MCF 10A (cell line): ENCODE data around the gene CHIT1. TPM values are rescaled to one million over a fixed set of nuclear protein-coding genes. Genes with fewer than 3 reads are reported as not detected.

ENCODE experiments used
- BruUV-seq: library from RNA; stranded (reverse); fragments of 400-500 nt; replicated peaks from 2 replicates; lab custom pipeline; 2021; lab: Mats Ljungman, UMichigan
- CTCF ChIA-PET: fragments of 300-600 bp; sonication (Branson Sonifier 250); formaldehyde crosslinking; extraction: SDS; loops from one replicate; lab custom pipeline; 2021; ENCODE audit warnings: antibody characterized with exemption, inconsistent platforms; lab: Yijun Ruan, JAX
- POLR2A ChIA-PET: fragments of 300-600, 350-650 bp; sonication (Branson Sonifier 250); formaldehyde crosslinking; extraction: SDS; loops from one replicate; lab custom pipeline; 2020; ENCODE audit warnings: antibody characterized with exemption, inconsistent platforms; lab: Yijun Ruan, JAX
- DNase-seq: peaks from one replicate; pipeline ENCODE4 v3.0.0-alpha.2; 2018; ENCODE audit not compliant: unreplicated experiment
- H3K27ac Mint-ChIP-seq: one replicate; pipeline ENCODE4 v1.8.0; 2022; ENCODE audit warnings: mild to moderate bottlenecking, low read depth, mixed read lengths; ENCODE audit not compliant: unreplicated experiment
- H3K27me3 Mint-ChIP-seq: one replicate; pipeline ENCODE4 v1.8.0; 2022; ENCODE audit warnings: mixed read lengths; ENCODE audit not compliant: insufficient read depth, unreplicated experiment
- H3K36me3 Mint-ChIP-seq: one replicate; pipeline ENCODE4 v1.8.0; 2022; ENCODE audit warnings: mild to moderate bottlenecking, moderate library complexity, mixed read lengths; ENCODE audit not compliant: insufficient read depth, unreplicated experiment
- H3K4me1 Mint-ChIP-seq: one replicate; pipeline ENCODE4 v1.8.0; 2022; ENCODE audit warnings: mixed read lengths; ENCODE audit not compliant: insufficient read depth, unreplicated experiment
- H3K4me3 Mint-ChIP-seq: one replicate; pipeline ENCODE4 v1.8.0; 2022; ENCODE audit warnings: mild to moderate bottlenecking, moderate library complexity, mixed read lengths; ENCODE audit not compliant: unreplicated experiment
- H3K9me3 Mint-ChIP-seq: one replicate; pipeline ENCODE4 v1.8.0; 2022; ENCODE audit warnings: mixed read lengths; ENCODE audit not compliant: unreplicated experiment
- intact Hi-C: fragments of 100-400 bp; cut with micrococcal nuclease; formaldehyde crosslinking; loops from 2 replicates; pipeline ENCODE4 v1.14.1; 2022
- total RNA-seq: library from RNA; stranded (reverse); gene quantifications from 2 replicates; pipeline ENCODE4 v1.2.3, GENCODE V29; 2022
- TF ChIP-seq, protein P1 (sequence below): fragments of 200-600 bp; IDR thresholded peaks from one replicate; pipeline ENCODE4 v1.8.0; 2022; ENCODE audit warnings: antibody characterized with exemption, mild to moderate bottlenecking; ENCODE audit not compliant: unreplicated experiment

The CHIT1 gene
- total RNA-seq, 1 experiment from 2014 or later = not detected

DNA sequence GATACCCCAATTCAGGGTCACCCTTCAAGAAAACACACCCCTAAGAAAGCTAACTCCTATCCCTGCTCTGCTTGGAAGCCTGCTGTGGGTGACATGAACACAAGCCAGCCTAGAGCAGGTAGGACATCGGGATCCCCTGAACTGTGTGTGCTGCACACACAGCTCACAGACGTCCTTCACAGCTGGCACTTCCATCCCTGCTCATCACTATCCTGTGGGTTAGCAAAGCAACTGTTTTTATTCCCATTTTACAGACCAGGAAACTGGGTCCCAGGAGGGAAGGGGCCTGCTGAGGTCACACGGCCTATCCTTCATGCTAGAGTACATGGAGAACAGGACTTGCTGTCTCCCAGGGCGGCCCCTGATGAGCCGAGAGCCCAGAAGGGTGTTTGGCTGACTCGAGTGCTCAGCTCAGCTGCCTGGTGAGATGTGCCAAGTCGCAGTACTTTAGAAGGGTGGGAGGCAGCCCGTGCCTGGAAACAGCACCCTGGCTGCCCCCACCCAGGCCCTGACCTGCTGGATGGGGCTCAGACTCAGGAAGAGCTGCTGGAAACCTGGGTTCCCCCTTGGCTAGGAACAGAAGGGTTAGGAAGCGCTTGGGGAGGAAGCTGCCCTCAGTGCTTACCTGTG lies 47.6 kb upstream of the CHIT1 start:
- no peak for DNase-seq

DNA sequence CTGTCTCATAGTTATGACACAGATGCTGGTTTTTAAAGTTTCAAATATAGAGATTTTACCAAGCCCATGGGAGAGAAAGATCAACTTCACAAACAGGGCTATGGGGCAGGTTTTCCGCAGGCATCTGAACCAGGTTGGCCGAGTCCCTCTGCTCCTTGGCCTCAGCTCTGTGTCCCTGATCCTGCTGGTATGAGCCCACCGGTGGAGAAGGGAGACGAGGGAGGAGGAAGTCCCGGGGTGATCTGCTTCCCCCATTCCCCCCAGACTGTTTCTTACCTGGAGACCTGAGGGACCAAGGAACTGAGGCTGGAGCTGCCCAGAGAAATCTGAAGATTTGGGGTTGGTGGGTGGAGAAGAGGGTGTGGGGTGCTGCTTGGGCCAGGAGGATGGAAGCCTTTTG lies 46.9 kb upstream of the CHIT1 start:
- Mint-ChIP-seq H3K4me3 (no peak overlapping the region), H3K9me3 (no peaks in the 10 kb centered on the region), H3K36me3 (no peaks in the 10 kb centered on the region), H3K27me3 (no peaks in the 10 kb centered on the region), H3K27ac (no peak overlapping the region), H3K4me1 (peaks cover 21% of the 10 kb centered on the region)
- CTCF ChIA-PET = interaction anchor here (0.6 to 27.4 kb wide), 15 partner anchors 7 to 412 kb away, joined by 3 to 980 read pairs (median 4); no protein-coding TSS in a partner anchor
- BruUV-seq = no TSS peak
- POLR2A ChIA-PET = interaction anchor here (1.6 to 3.0 kb wide), 3 partner anchors 9 to 51 kb away, joined by 4 to 11 read pairs (median 6); partner anchors contain the start of gene BTG2
- TF ChIP-seq, protein P1, sequence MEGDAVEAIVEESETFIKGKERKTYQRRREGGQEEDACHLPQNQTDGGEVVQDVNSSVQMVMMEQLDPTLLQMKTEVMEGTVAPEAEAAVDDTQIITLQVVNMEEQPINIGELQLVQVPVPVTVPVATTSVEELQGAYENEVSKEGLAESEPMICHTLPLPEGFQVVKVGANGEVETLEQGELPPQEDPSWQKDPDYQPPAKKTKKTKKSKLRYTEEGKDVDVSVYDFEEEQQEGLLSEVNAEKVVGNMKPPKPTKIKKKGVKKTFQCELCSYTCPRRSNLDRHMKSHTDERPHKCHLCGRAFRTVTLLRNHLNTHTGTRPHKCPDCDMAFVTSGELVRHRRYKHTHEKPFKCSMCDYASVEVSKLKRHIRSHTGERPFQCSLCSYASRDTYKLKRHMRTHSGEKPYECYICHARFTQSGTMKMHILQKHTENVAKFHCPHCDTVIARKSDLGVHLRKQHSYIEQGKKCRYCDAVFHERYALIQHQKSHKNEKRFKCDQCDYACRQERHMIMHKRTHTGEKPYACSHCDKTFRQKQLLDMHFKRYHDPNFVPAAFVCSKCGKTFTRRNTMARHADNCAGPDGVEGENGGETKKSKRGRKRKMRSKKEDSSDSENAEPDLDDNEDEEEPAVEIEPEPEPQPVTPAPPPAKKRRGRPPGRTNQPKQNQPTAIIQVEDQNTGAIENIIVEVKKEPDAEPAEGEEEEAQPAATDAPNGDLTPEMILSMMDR = no peak
- intact Hi-C loops = no loop called here
- DNase-seq = no peak

More for the DNA sequence above, 47.6 kb upstream of the CHIT1 start:
- no peaks in the 10 kb centered on the region for H3K27me3 Mint-ChIP-seq
- peaks cover 21% of the 10 kb centered on the region for H3K4me1 Mint-ChIP-seq
- no peak overlapping the region for H3K27ac Mint-ChIP-seq
- POLR2A ChIA-PET = interaction anchor here (0.6 to 3.0 kb wide), 6 partner anchors 8 to 119 kb away, joined by 3 to 11 read pairs (median 4); partner anchors contain the start of gene BTG2
- no peaks in the 10 kb centered on the region for H3K9me3 Mint-ChIP-seq
- TF ChIP-seq, protein P1 = no peak
- no TSS peak for BruUV-seq
- no peak overlapping the region for H3K4me3 Mint-ChIP-seq
- CTCF ChIA-PET = interaction anchor here (0.6 to 27.4 kb wide), 17 partner anchors 7 to 403 kb away, joined by 3 to 980 read pairs (median 4); no protein-coding TSS in a partner anchor
- intact Hi-C loops = no loop called here
- H3K36me3 Mint-ChIP-seq = no peaks in the 10 kb centered on the region

DNA sequence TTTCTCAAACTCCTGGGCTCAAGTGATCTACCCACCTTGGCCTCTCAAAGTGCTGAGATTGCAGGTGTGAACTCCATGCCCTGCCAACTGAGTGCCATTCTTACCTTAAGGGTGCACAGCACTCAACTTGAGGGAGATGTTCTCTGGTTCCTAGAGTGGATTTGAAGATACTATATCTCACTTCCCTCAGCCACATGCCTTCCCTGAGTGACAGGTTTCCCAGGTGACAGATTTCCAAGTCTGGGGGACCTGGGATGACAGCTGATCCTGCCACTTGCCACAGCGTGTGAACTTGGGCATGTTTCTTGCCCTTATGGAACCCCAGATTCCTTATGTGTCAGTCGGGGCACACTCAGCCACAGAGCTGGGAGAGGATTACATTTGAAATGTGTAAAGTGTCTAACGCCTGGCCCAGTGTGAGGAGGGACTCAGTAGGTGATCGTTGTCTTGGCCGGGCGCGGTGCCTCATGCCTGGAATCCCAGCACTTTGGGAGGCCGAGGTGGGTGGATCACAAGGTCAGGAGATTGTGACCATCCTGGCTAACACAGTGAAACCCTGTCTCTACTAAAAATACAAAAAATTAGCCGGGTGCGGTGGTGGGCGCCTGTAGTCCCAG lies 46.3 kb upstream of the CHIT1 start:
- TF ChIP-seq, protein P1 = no peak
- POLR2A ChIA-PET = interaction anchor here (0.7 to 3.0 kb wide), 6 partner anchors 8 to 426 kb away, joined by 3 to 21 read pairs (median 5); partner anchors contain the start of gene BTG2
- CTCF ChIA-PET = interaction anchor here (0.6 to 27.4 kb wide), 18 partner anchors 6 to 435 kb away, joined by 3 to 980 read pairs (median 5); partner anchors contain the start of gene BTG2
- H3K27ac Mint-ChIP-seq = no peak overlapping the region
- no peaks in the 10 kb centered on the region for H3K36me3 Mint-ChIP-seq
- no peaks in the 10 kb centered on the region for H3K9me3 Mint-ChIP-seq
- H3K4me3 Mint-ChIP-seq = no peak overlapping the region
- peaks cover 14% of the 10 kb centered on the region for H3K4me1 Mint-ChIP-seq
- intact Hi-C loops = no loop called here
- no peaks in the 10 kb centered on the region for H3K27me3 Mint-ChIP-seq
- no TSS peak for BruUV-seq
- no peak for DNase-seq
